ENCODE data around the gene TMEM141.
"Not testable (repeated sequence)": the region's sequence is repeated elsewhere in the genome, so short reads cannot be mapped to it uniquely, and the experiment has no call there.

The TMEM141 gene

GRCh38 chr9:136798708-136799078 is 7.5 kb downstream of the TMEM141 start:
- DNase-seq (ENCODE audit: low read depth, low spot score) = no peak
- ChIA-PET CTCF (interaction anchor here (1.1 kb wide), 1 partner anchor 236 kb away, joined by 3 read pairs; no protein-coding TSS in a partner anchor), POLR2A (no interaction called here)
- H3K4me3 ChIP-seq (ENCODE audit: low read depth, low read length) = no peak overlapping the region
- no peak for TF ChIP-seq CTCF (IDR thresholded peaks at IDR 0.05; ENCODE audit: insufficient read depth, low read length, missing control alignments)

- no peak for TF ChIP-seq CTCF (IDR thresholded peaks at IDR 0.05; ENCODE audit: insufficient read depth, low read length, missing control alignments)
- DNase-seq (ENCODE audit: low read depth, low spot score) = no peak
- ChIA-PET CTCF (interaction anchor here (1.2 to 1.7 kb wide), 2 partner anchors 9 to 43 kb away, joined by 3 to 4 read pairs; partner anchors contain the start of genes AJM1 and RABL6), POLR2A (interaction anchor here (1.6 kb wide), 1 partner anchor 9 kb away, joined by 5 read pairs; the partner anchor contains the start of gene TMEM141)
- no peak overlapping the region for H3K4me3 ChIP-seq (ENCODE audit: low read depth, low read length)
Measured at GRCh38 chr9:136799079-136799853, 8.1 kb downstream of the TMEM141 start.

GRCh38 chr9:136799854-136800657 is 8.9 kb downstream of the TMEM141 start:
- TF ChIP-seq CTCF (IDR thresholded peaks at IDR 0.05; ENCODE audit: insufficient read depth, low read length, missing control alignments) = no peak
- POLR2A ChIA-PET = interaction anchor here (1.6 kb wide), 1 partner anchor 9 kb away, joined by 5 read pairs; the partner anchor contains the start of gene TMEM141
- H3K4me3 ChIP-seq (ENCODE audit: low read depth, low read length) = 0 out of 2 replicates have a peak overlapping the region, but pooled peaks have one; percentile 8
- CTCF ChIA-PET = interaction anchor here (1.1 to 1.8 kb wide), 5 partner anchors 8 to 42 kb away, joined by 3 to 9 read pairs (median 4); partner anchors contain the start of genes AJM1, RABL6 and TMEM141
- DNase-seq (ENCODE audit: low read depth, low spot score) = no peak

- CTCF ChIA-PET = interaction anchor here (0.7 to 7.1 kb wide), 4 partner anchors 9 to 14 kb away, joined by 3 to 69 read pairs (median 3); partner anchors contain the start of gene TMEM141
- POLR2A ChIA-PET = no interaction called here
- TF ChIP-seq CTCF (IDR thresholded peaks at IDR 0.05; ENCODE audit: insufficient read depth, low read length, missing control alignments) = no peak
- H3K4me3 ChIP-seq (ENCODE audit: low read depth, low read length) = no peak overlapping the region
- no peak for DNase-seq (ENCODE audit: low read depth, low spot score)
Measured at GRCh38 chr9:136802321-136802720, 11.2 kb downstream of the TMEM141 start.

- CTCF ChIA-PET = interaction anchor here (0.7 to 7.1 kb wide), 4 partner anchors 8 to 15 kb away, joined by 3 to 69 read pairs (median 3); partner anchors contain the start of gene TMEM141
- H3K4me3 ChIP-seq (ENCODE audit: low read depth, low read length); POLR2A ChIA-PET; DNase-seq (ENCODE audit: low read depth, low spot score): not testable (repeated sequence)
Measured at GRCh38 chr9:136803009-136803550, 11.9 kb downstream of the TMEM141 start.

GRCh38 chr9:136803551-136804508 is 12.7 kb downstream of the TMEM141 start:
- no peak overlapping the region for H3K4me3 ChIP-seq (ENCODE audit: low read depth, low read length)
- ChIA-PET POLR2A (no interaction called here), CTCF (interaction anchor here (7.1 kb wide), 1 partner anchor 11 kb away, joined by 69 read pairs; the partner anchor contains the start of gene TMEM141)
- no peak for DNase-seq (ENCODE audit: low read depth, low spot score)
- TF ChIP-seq CTCF (IDR thresholded peaks at IDR 0.05; ENCODE audit: insufficient read depth, low read length, missing control alignments) = no peak

Measured in AG04449 (cell line).